CD4-positive, alpha-beta T cell treated with Interleukin-10 for 1 hour (primary cell): ENCODE data around the gene PEX14.

Experiments used
- DNase-seq: peaks from one replicate; pipeline ENCODE4 v3.0.0-alpha.2; 2020

PEX14 gene

GRCh38 chr1:10623686-10624145 is 149.0 kb downstream of the PEX14 start:
- DNase-seq: no peak

DNA sequence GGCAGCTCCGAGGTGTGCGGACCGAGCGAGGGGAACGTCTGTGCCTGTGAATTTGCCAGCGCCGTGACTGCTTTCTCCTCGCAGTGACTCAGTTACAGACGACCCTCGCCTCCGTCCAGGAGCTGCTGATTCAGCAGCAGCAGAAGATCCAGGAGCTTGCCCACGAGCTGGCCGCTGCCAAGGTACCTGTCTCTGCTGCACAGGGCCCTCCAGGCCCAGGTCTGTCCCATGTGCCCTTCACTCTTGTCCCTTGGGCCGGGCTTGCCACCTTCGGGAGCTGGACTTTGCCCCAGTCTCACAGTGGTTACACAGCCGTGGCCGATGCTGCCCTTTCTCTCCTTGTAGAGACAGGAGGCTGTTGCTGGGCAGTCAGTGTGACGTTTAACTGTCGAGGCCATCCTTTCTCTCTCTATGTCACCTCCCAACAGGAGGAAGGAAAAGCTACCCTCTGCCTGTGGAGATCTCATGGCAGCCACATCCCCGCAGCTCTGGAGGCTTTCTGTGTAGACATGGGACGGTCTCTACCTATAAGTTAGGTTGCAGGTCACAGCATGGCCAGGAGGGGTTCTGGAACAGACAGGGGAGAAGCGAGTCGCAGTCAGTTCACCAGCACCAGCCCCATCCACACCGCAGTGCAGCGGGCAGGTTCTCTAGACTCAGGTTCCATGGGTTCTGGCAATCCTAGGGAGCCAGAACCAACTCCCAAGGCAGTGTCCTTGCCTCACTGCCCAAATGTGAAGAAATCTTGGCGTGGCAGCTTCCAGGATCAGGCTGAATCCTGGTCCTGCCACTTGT is 149.7 kb downstream of the PEX14 start:
- DNase-seq: no peak

- DNase-seq: no peak
Observed at GRCh38 chr1:10625076-10625475, 150.3 kb downstream of the PEX14 start.

GRCh38 chr1:10625554-10625953 is 150.8 kb downstream of the PEX14 start:
- DNase-seq: no peak

DNA sequence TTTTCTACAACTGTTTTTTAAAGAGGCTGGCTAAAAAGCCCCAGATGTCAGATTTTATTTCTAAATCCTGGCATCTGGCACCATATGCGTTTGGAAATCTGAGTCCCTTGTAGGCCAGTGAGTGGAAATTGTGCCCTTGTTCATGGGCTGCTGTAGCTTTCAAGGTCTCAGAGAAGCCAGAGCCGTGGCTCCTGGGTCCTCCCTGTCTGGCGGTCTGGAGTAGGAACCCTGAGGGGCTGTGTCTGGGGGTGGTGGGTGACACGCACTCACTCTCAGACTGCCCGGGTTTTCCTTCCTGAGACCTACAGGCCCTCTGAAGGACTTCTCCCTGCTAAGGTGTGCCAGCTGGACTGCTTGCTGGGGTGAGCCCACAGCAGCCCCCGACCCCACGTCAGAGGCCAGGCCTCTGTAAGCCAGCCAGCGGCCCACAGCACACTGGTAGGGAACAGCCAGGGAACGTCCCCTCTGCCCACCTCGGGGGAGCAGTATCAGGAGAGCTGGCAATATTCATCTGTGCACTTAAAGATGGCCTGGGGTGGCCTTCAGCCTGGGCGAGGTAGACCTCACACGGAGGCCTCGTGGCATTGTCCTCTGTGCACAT is 151.5 kb downstream of the PEX14 start:
- no peak for DNase-seq

DNA sequence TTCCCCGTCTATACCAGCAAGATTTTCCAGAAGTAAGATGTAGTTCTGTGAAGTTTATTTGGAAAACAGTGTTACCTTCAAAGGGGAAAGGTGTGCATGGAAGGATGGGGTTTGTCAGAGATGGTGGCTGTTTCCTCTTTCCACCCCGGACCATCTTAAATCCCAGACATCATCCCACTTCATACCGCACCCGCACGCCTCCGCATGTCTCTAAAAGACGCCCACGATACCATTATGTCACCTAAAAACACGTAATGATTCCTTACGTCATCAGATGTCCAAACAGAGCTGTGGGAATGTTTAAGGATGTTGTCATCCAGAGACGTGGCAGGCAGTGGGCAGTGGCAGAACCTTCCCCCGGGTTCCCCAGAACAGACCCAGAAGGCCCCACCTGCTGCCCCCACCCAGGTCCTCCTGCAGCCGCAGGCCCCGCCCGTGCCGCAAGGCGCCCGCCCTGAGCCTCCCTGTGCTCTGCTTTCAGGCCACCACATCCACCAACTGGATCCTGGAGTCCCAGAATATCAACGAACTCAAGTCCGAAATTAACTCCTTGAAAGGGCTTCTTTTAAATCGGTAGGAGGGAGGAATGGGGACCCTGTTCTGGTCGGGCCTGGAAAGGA is 152.2 kb downstream of the PEX14 start:
- DNase-seq: no peak

DNA sequence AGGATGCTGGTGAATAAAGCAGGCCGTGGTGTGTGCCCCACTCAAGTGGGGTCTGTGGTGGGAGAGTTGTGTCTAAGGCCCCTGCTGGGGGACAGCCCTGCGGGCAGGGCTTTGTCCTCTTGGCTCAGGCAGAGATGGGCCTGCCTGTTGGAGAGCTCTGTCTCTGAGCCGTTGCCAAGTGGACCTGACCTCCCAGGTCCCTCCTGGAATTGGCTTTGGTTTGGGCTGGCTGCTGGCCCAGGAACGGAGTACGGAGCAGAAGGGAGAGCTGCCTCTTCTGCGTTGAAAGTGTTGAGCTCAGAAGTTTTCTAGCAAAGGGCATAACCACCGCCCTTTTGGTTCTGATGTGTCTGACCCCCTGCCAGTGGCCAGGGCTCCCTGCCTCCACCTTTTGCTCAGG is 153.9 kb downstream of the PEX14 start:
- no peak for DNase-seq

DNA sequence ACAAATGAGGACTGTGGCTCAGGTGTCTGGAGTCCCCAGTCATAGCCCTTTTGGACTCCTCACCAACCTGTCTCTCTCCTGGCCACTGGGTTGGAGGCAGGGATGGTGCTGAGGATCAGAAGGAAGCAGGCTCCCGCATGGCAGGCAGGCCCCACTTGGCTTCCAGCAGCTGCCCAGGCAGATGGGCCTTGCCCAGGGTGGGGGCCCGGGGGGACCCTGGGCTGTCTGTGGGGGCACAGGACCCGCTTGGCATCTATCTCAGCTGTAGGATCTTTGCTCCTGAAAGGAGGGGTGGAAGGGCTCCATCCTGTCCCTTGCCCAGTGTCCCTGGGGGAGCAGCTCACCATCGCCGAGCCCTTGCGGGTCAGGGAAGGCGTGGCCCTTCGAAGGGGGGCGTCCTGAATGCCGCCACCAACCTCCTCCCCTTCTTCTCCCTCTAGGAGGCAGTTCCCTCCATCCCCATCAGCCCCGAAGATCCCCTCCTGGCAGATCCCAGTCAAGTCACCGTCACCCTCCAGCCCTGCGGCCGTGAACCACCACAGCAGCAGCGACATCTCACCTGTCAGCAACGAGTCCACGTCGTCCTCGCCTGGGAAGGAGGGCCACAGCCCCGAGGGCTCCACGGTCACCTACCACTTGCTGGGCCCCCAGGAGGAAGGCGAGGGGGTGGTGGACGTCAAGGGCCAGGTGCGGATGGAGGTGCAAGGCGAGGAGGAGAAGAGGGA is 154.5 kb downstream of the PEX14 start:
- no peak for DNase-seq

- no peak for DNase-seq
Observed at GRCh38 chr1:10629816-10630571, 155.2 kb downstream of the PEX14 start.

DNA sequence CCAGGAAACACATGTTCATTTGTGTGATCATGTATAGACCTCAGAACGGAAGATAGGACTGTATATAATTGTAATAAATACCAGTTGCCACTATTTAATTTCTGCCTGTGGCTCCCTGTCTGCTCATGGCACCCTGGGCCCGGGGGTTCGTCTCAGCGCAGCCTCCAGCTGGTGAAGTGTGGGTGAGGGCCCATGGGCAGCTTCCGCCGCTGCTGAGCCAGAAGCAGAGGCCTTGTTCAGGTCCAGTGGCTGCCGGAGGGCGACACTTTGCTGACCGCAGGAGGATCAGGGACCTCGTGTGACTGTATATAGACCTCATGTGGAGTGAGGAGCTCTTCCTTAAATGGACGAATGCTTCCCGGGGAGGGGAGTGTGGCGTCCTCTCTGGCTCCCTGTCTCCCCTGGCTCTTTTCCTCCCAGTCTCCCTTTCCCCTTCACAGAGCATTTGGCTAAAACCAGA is 155.9 kb downstream of the PEX14 start:
- no peak for DNase-seq

DNA sequence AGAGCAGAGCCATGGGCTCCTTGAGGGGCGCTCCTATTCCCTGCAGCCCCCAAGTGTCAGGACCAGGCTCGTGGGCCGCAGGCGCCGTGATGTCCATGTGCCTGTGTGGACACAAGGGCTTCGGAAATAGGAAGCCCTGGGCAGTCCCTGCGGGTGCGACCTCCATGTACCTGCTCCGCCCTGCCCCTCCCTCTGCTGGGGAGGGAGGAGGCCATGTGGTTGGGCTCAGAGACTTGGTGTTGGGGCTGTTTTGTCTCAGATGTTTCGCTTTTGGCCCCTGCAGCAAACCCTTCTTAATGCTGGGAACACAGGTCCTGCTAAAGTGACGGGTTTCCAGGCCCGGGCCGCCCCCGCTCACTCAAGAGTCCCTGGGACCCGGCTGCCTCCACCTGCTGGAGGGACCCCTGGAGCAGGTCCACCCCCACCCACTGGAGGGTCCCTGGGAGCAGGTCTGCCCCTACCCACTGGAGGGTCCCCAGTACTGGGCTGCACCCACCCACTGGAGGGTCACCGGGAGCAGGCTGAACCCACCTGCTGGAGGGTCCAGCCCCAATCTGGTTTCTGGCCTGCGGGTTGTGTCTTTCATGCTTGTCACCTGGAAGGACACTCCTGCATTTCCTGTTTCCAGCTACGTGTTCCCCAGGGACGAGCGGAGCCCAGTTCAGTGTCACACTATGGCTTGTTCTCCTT is 156.5 kb downstream of the PEX14 start:
- no peak for DNase-seq

GRCh38 chr1:10631811-10632593 is 157.3 kb downstream of the PEX14 start:
- no peak for DNase-seq

DNA sequence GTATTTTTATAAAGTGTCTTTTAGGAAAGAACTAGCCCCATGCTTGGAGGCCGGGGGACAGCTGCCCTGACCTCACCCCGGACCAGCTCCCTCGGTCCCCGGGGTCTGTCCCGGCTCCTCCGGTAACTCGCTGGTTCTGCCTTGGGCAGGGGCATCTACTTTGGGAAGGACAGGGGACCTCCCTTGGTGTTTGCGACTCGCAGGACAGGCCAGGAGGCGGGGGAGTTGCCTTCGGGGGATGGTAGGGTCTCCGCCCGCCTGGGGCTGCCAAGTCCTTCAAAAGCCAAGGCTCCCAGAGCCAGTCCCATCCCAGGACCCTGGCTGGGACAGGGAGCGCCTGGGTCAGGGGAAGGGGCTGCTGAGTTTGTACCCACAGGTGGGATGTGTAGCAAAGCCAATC is 157.9 kb downstream of the PEX14 start:
- no peak for DNase-seq

- no peak for DNase-seq
Observed at GRCh38 chr1:10633416-10633815, 158.7 kb downstream of the PEX14 start.

DNA sequence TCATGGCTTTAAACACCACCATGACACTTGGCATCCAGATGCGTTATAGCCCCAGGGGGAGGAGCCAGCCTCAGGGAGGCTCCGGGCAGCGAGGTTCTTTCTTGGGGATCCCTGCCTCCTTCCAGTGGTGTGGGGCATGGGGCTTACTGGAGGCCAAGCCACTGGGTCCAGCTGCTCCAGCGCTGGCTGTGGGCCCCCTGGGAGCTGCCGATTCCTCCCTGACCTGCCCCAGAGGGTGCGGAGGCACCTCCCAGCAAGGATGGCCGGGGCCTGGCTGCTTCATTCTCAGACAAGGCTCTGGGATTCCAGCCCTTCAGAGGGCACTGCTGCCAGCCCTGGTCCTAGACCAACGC is 159.3 kb downstream of the PEX14 start:
- DNase-seq: no peak

DNA sequence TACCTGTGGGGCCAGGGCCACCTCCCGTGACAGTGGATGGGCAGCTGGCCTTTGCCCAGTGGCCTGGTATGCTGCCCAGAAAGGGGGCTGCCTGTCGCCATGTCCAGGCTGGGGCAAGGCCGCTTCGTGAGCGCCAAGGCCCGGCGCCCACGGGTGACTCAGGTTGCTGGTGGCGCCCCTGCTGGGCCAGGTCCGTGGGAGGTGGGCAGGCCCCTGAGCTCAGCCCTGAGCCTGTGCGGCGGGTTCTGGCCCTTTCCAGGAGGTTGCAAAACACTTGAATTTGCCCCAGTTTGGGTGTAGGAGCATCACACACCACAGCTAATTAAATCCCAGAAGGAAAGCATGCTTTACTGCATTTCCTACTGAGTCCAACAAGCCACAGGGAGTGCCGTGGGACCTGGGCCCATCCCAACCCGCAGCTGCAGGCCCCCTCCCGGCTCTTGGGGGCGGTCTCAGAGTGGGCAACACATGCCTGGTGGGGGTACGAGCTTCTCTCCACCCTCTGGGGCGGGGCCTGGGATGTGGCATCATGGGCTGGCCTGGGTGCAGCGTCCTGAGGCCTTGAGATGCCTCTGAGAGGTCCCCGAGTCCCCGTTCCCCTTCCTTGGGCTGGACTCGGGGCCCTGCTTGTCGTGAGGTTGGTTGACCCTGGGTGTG is 159.8 kb downstream of the PEX14 start:
- no peak for DNase-seq

- no peak for DNase-seq
Observed at GRCh38 chr1:10635085-10635896, 160.5 kb downstream of the PEX14 start.

- no peak for DNase-seq
Observed at GRCh38 chr1:10635992-10636391, 161.2 kb downstream of the PEX14 start.

GRCh38 chr1:10637400-10637799 is 162.7 kb downstream of the PEX14 start:
- no peak for DNase-seq
